A673 (cell line): ENCODE data around the gene ARF6.

Experiments used
- CTCF ChIP-seq: fragments of 300-800, 200-600 bp; sonication (generic); conservative IDR thresholded peaks from 2 replicates; pipeline ENCODE4 v1.5.1; 2017; ENCODE audit warnings: low read depth, mild to moderate bottlenecking, antibody characterized with exemption, low read length, moderate library complexity, mixed read lengths
- EZH2 ChIP-seq: fragments of 200-600 bp; sonication (generic); IDR thresholded peaks from 2 replicates; pipeline ENCODE4 v1.6.1; 2017; ENCODE audit warnings: borderline replicate concordance, low read depth, mild to moderate bottlenecking, mixed read lengths, antibody characterized with exemption, low read length; ENCODE audit not compliant: poor library complexity, severe bottlenecking

GRCh38 chr14:49897965-49898364 is 5.1 kb downstream of the ARF6 start:
- TF ChIP-seq CTCF (no peak), EZH2 (no peak)
